Raji (cell line): ENCODE measurements around the gene GIMAP5.

Experiments
- POLR2A ChIP-seq: IDR thresholded peaks from 2 replicates; pipeline ENCODE4 v1.6.1; 2011; ENCODE audit warnings: low read depth, low read length, control low read depth; ENCODE audit not compliant: insufficient read depth

GIMAP5 gene

GRCh38 chr7:150745876-150746275 lies 8.7 kb downstream of the GIMAP5 start:
- no peak for TF ChIP-seq POLR2A

GRCh38 chr7:150746921-150747320 lies 9.7 kb downstream of the GIMAP5 start:
- no peak for TF ChIP-seq POLR2A

GRCh38 chr7:150748376-150748775 lies 11.2 kb downstream of the GIMAP5 start:
- TF ChIP-seq POLR2A = no peak

GRCh38 chr7:150751702-150752101 lies 14.5 kb downstream of the GIMAP5 start:
- no peak for TF ChIP-seq POLR2A

GRCh38 chr7:150753239-150753638 lies 16.0 kb downstream of the GIMAP5 start:
- TF ChIP-seq POLR2A = no peak

GRCh38 chr7:150753826-150754603 lies 16.8 kb downstream of the GIMAP5 start:
- no peak for TF ChIP-seq POLR2A

- TF ChIP-seq POLR2A = no peak
Observed at GRCh38 chr7:150754951-150755350, 17.7 kb downstream of the GIMAP5 start.

- TF ChIP-seq POLR2A = no peak
Observed at GRCh38 chr7:150755473-150756099, 18.4 kb downstream of the GIMAP5 start.

- TF ChIP-seq POLR2A = no peak
Observed at GRCh38 chr7:150756166-150756565, 18.9 kb downstream of the GIMAP5 start.

- TF ChIP-seq POLR2A = no peak
Observed at GRCh38 chr7:150756858-150757257, 19.6 kb downstream of the GIMAP5 start.

- no peak for TF ChIP-seq POLR2A
Observed at GRCh38 chr7:150759479-150759878, 22.3 kb downstream of the GIMAP5 start.

GRCh38 chr7:150766334-150766709 lies 29.1 kb downstream of the GIMAP5 start:
- no peak for TF ChIP-seq POLR2A

- TF ChIP-seq POLR2A = no peak
Observed at GRCh38 chr7:150769768-150770167, 32.5 kb downstream of the GIMAP5 start.

- TF ChIP-seq POLR2A = no peak
Observed at GRCh38 chr7:150778014-150778737, 41.0 kb downstream of the GIMAP5 start.

- no peak for TF ChIP-seq POLR2A
Observed at GRCh38 chr7:150778738-150779301, 41.6 kb downstream of the GIMAP5 start.

GRCh38 chr7:150780292-150780691 lies 43.1 kb downstream of the GIMAP5 start:
- TF ChIP-seq POLR2A = no peak
